Cortex of kidney (tissue), 1 donor: ENCODE measurements around the gene CD53.
"Not testable (repeated sequence)": the region's sequence is repeated elsewhere in the genome, so short reads cannot be mapped to it uniquely, and the experiment has no call there.

Source experiments
- DNase-seq: peaks from one replicate; lab custom pipeline; 2025; lab: John Stamatoyannopoulos, UW

CD53 gene

DNA sequence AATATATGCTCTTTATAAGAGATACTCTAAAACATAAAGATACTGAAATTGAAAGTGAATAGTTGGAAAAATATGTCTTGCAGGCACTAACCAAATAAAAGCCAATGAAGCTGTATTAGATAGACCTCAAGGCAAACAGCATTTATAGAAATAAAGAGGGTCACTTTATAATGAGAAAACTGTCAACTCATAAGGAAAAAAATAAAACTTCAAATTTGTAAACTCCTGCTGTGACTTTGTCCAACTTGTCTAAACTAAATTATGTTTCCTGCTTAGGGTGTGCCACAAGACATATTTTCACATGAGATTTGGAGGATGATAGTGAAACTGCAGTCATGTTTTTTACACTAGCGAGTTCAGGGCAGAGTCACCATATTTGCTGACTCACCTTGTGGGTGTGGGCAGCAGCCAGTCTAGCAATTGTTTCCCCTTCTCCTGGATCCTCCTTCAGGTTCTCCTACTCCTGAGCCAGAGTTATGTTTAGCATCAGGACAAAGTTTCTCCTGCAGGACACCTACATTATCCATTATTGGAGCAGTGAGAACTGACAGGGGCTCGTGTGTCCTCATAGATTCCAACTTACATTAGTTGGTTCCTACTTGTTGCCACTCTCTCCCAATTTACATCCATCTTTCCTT lies 43.8 kb downstream of the CD53 start:
- DNase-seq = no peak

DNA sequence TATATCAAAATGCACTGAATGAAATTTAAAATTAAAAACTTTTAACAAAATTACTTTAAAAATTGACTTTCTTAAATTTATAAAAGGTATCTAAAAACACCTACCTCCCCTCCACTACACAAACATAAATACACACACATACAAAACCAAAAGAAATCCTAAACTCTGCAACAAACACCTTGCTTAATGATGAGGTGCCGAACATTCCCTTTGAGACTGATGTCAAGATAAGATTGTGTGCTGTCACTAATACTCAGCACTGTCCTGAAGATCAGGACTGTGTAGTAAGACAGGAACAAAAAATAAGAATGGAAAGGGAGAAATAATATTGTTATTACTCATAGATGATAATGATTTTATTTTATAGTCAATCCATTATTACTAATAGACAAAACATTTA lies 45.1 kb downstream of the CD53 start:
- no peak for DNase-seq

DNA sequence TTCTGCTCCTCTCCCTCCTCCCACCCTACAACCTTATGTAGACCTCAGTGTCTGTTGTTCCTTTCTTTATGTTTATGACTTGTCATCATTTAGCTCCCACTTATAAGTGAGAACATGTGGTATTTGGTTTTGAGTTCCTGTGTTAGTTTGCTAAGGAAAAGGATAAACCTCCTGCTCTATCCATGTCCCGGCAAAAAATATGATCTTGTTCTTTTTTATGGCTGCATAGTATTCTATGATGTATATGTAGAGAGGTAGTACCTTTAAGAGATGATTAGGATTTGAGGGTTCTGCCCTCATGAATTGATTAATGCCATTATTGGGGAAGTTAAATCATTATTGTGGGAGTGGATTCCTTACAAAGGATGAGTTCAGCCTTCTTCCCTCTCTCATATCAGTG lies 49.0 kb downstream of the CD53 start:
- no peak for DNase-seq

GRCh38 chr1:110927484-110928075 lies 54.6 kb downstream of the CD53 start:
- DNase-seq = no peak

GRCh38 chr1:110928191-110928590 lies 55.2 kb downstream of the CD53 start:
- no peak for DNase-seq

DNA sequence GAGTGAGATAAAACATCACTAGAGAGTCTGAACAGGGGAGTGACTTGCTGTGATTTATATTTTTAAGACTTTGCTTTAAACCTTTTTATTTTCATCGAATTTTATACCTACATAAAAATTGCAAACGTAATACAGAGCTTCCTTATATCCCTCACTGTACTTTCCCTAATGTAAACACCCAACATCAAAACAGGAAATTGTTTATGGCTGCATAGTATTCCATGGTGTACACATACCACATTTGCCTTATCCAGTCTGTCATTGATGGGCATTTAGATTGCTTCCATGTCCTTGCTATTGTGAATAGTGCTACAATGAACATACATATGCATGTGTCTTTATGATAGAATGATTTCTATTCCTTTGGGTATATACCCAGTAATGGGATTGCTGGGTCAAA lies 56.0 kb downstream of the CD53 start:
- no peak for DNase-seq

- not testable (repeated sequence) for DNase-seq
These were observed 58.1 kb downstream of the CD53 start for GRCh38 chr1:110931097-110931496.

DNA sequence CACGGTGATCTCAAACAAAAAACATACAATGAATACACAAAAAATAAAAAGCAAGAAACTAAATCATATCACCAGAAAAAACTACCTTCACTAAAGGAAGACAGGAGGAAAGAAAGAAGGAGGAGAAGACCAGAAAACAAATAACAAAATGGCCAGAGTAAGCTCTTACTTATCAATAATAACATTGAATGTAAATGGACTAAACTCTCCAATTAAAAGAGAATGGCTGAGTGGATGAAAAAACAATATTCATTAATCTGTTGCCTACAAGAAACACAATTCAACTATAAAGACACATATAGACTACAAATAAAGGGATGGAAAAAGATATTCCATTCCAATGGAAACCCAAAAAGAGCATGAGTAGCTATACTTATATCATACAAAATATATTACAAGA lies 63.6 kb downstream of the CD53 start:
- no peak for DNase-seq

- no peak for DNase-seq
These were observed 71.9 kb downstream of the CD53 start for GRCh38 chr1:110944806-110945205.

DNA sequence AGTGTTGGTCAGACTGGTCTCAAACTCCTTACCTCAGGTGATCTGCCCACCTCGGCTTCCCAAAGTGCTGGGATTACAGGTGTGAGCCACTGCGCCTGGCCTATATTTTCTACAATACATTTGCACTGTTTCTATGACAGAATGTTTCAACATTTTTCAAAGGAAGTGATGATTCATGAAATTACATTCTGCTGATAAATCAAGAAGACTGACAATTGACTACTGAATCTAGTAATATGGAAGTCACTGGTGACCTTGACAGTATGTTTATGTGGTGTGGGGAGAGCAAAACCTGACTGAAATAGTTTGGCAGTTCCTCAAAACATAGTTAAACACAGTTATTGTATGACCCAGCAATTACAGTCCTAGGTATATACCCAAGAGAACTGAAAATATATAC lies 72.7 kb downstream of the CD53 start:
- no peak for DNase-seq

- DNase-seq = no peak
These were observed 75.3 kb downstream of the CD53 start for GRCh38 chr1:110948038-110948810.
